CD14-positive monocyte (primary cell): Measurements from ENCODE around the gene OR2V1. TPM values are rescaled to one million over a fixed set of nuclear protein-coding genes. Genes with fewer than 3 reads are reported as not detected.

ENCODE experiments used
- DNase-seq, 3 donors: peaks; one replicate each; pipeline ENCODE4 v3.0.0-alpha.2; 2011 to 2022
- H2AFZ ChIP-seq: 2 replicates; pipeline ENCODE4 v1.6.0; 2012; ENCODE audit warnings: mild to moderate bottlenecking, low read depth, low read length, inconsistent platforms; ENCODE audit not compliant: insufficient read depth, poor library complexity, severe bottlenecking
- H3K27ac ChIP-seq, 2 donors: 1 replicate in 1 of 2; 2 replicates in 1 of 2; pipeline ENCODE4 v1.5.1; 2012 to 2013; ENCODE audit warnings: low read length in 2 of 2, control low read depth in 1 of 2, inconsistent platforms in 1 of 2, low read depth in 1 of 2, mild to moderate bottlenecking in 1 of 2
- H3K27me3 ChIP-seq, 2 donors: one replicate each; pipeline versions ENCODE4 v1.6.0 to v1.6.1; 2011 to 2013; ENCODE audit warnings: low read length in 2 of 2; ENCODE audit not compliant: control insufficient read depth in 2 of 2, insufficient read depth in 2 of 2
- H3K36me3 ChIP-seq, 2 donors: replicated peaks in 1 of 2; 1 replicate in 1 of 2; 2 replicates in 1 of 2; pipeline versions ENCODE4 v1.5.1 to v1.6.1; 2012 to 2013; ENCODE audit warnings: low read length in 2 of 2, control low read depth in 1 of 2, inconsistent platforms in 1 of 2, mild to moderate bottlenecking in 1 of 2; ENCODE audit not compliant: insufficient read depth in 2 of 2, control insufficient read depth in 1 of 2
- H3K4me1 ChIP-seq, 2 donors: 1 replicate in 1 of 2; 2 replicates in 1 of 2; pipeline versions ENCODE4 v1.5.1 to v1.6.1; 2012 to 2013; ENCODE audit warnings: low read length in 2 of 2, control low read depth in 1 of 2, inconsistent platforms in 1 of 2, mild to moderate bottlenecking in 1 of 2, moderate library complexity in 1 of 2; ENCODE audit not compliant: insufficient read depth in 2 of 2, control insufficient read depth in 1 of 2
- H3K4me2 ChIP-seq: replicated peaks from 2 replicates; pipeline ENCODE3; 2012; ENCODE audit warnings: low read length, moderate library complexity, mild to moderate bottlenecking; ENCODE audit not compliant: poor library complexity, severe bottlenecking; ENCODE audit errors: extremely low read depth
- H3K4me3 ChIP-seq, 3 experiments: fragments of 200-600 bp in 1 of 3; sonication (generic) in 1 of 3; replicated peaks in 1 of 3; 1 replicate in 2 of 3; 2 replicates in 1 of 3; pipeline ENCODE4 v1.5.1; 2011 to 2013; ENCODE audit warnings: low read length in 3 of 3, mild to moderate bottlenecking in 3 of 3, control low read depth in 2 of 3, low read depth in 2 of 3, inconsistent platforms in 1 of 3, moderate library complexity in 1 of 3
- H3K79me2 ChIP-seq: 2 replicates; pipeline ENCODE4 v1.6.0; 2012; ENCODE audit warnings: mild to moderate bottlenecking, control low read depth, inconsistent platforms, low read length, moderate library complexity; ENCODE audit not compliant: insufficient read depth
- H3K9ac ChIP-seq: 2 replicates; pipeline ENCODE4 v1.6.0; 2017; ENCODE audit warnings: low read length, mild to moderate bottlenecking; ENCODE audit not compliant: insufficient read depth, poor library complexity, severe bottlenecking
- H3K9me3 ChIP-seq, 2 donors: replicated peaks in 1 of 2; 1 replicate in 1 of 2; 2 replicates in 1 of 2; pipeline versions ENCODE4 v1.5.1 to v1.6.1; 2012 to 2013; ENCODE audit warnings: low read length in 2 of 2, control low read depth in 1 of 2; ENCODE audit not compliant: control insufficient read depth in 1 of 2, insufficient read depth in 1 of 2
- H4K20me1 ChIP-seq: 2 replicates; pipeline ENCODE4 v1.6.0; 2012; ENCODE audit warnings: mild to moderate bottlenecking, low read length, control low read depth, moderate library complexity; ENCODE audit not compliant: insufficient read depth
- H3K27ac Mint-ChIP-seq, 7 donors: one replicate each; pipeline ENCODE4 v1.8.0; 2020; ENCODE audit warnings: mild to moderate bottlenecking in 7 of 7, mixed read lengths in 7 of 7, moderate library complexity in 6 of 7, inconsistent platforms in 2 of 7
- H3K27me3 Mint-ChIP-seq, 3 donors: one replicate each; pipeline ENCODE4 v1.8.0; 2021 to 2022; ENCODE audit warnings: low read depth in 3 of 3, mild to moderate bottlenecking in 3 of 3, mixed read lengths in 3 of 3, moderate library complexity in 3 of 3, inconsistent platforms in 1 of 3
- H3K36me3 Mint-ChIP-seq, 2 donors: one replicate each; pipeline ENCODE4 v1.8.0; 2020; ENCODE audit warnings: mixed read lengths in 2 of 2, inconsistent platforms in 1 of 2, mild to moderate bottlenecking in 1 of 2
- H3K4me1 Mint-ChIP-seq: one replicate; pipeline ENCODE4 v1.8.0; 2020; ENCODE audit warnings: mild to moderate bottlenecking, mixed read lengths
- H3K4me3 Mint-ChIP-seq, 2 donors: one replicate each; pipeline ENCODE4 v1.8.0; 2020; ENCODE audit warnings: mild to moderate bottlenecking in 2 of 2, mixed read lengths in 2 of 2, moderate library complexity in 1 of 2
- H3K9me3 Mint-ChIP-seq, 7 donors: one replicate each; pipeline ENCODE4 v1.8.0; 2020 to 2022; ENCODE audit warnings: mixed read lengths in 7 of 7, mild to moderate bottlenecking in 6 of 7, moderate library complexity in 6 of 7, inconsistent platforms in 2 of 7
- WGBS: methylation state at CpG from one replicate; pipeline ENCODE4 v1.1.5; 2013; ENCODE audit warnings: missing lambda C conversion rate; ENCODE audit not compliant: insufficient coverage; 5-methylcytosine and 5-hydroxymethylcytosine counted together
- intact Hi-C, 2 donors: fragments of 100-400 bp; cut with micrococcal nuclease; formaldehyde crosslinking; loops; one replicate each; pipeline versions ENCODE4 v1.15.0 to v1.15.1; 2023
- polyA plus RNA-seq, 3 donors: library from polyadenylated mRNA; depleted of rRNA in 1 of 3; unstranded in 2 of 3; stranded (reverse) in 1 of 3; fragments of 300-500 nt in 2 of 3; fragments of >200 nt in 1 of 3; fragmentation: Illumina TruSeq in 2 of 3; gene quantifications; 1 replicate in 2 of 3; 2 replicates in 1 of 3; pipeline ENCODE4 v1.2.3, GENCODE V29; 2012 to 2021
- TF ChIP-seq, protein P1 (sequence below): fragments of 200-600 bp; IDR thresholded peaks from one replicate; pipeline ENCODE4 v1.8.0; 2022; ENCODE audit warnings: antibody characterized with exemption, mild to moderate bottlenecking

The OR2V1 gene
- polyA plus RNA-seq, 3 donors, result not detected

DNA sequence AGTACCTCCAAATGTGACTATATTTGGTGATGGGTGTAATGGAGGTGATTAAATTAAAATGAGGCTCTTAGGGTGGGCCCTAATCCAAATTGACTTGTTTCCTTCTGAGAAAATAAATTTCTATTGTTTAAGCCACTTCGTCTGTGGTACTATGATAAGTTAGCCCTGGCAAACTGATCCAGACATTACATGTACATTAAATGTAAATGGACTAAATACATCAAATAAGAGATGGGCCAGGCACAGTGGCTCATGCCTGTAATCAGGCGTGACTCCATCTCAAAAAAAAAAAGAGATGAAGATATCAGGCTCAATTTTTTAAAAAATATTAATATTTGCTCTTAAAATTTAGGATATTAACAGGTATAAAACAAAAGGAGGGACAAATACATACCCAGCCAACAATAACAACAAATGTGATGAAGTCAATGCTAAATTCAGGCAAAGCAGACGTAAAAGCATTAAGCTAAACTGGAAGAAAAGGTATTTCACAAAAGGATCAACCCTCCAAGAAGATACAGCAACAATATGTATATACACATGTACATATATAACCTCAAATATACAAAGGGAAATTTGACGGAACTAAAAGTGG lies 5.5 kb upstream of the OR2V1 start:
- peaks cover 0 to 4% of the 10 kb centered on the region in 2 donors for H3K4me1 ChIP-seq
- no peaks in the 10 kb centered on the region for H4K20me1 ChIP-seq
- peaks cover 7% of the 10 kb centered on the region for H3K4me1 Mint-ChIP-seq
- H3K4me3 Mint-ChIP-seq, result no peak overlapping the region
- DNase-seq, result no peak
- H3K27me3 ChIP-seq, result peaks cover 0 to 8% of the 10 kb centered on the region in 2 donors
- H3K36me3 ChIP-seq, result no peaks in the 10 kb centered on the region
- H3K79me2 ChIP-seq, result no peaks in the 10 kb centered on the region
- H3K9me3 ChIP-seq, result peaks cover 0 to 15% of the 10 kb centered on the region in 2 donors
- H3K9ac ChIP-seq, result no peak overlapping the region
- peaks cover 9 to 38% (median 25%) of the 10 kb centered on the region in 3 donors for H3K27me3 Mint-ChIP-seq
- no peak overlapping the region for H3K4me3 ChIP-seq
- no peak overlapping the region for H3K4me2 ChIP-seq
- no peak overlapping the region for H2AFZ ChIP-seq
- H3K27ac Mint-ChIP-seq, result no peak overlapping the region
- H3K36me3 Mint-ChIP-seq, result no peaks in the 10 kb centered on the region
- 100% methylated on average over 1 of the region's 4 CpGs for WGBS
- no peak overlapping the region for H3K27ac ChIP-seq
- peaks cover 5 to 28% (median 12%) of the 10 kb centered on the region in 7 donors for H3K9me3 Mint-ChIP-seq
- TF ChIP-seq, protein P1, sequence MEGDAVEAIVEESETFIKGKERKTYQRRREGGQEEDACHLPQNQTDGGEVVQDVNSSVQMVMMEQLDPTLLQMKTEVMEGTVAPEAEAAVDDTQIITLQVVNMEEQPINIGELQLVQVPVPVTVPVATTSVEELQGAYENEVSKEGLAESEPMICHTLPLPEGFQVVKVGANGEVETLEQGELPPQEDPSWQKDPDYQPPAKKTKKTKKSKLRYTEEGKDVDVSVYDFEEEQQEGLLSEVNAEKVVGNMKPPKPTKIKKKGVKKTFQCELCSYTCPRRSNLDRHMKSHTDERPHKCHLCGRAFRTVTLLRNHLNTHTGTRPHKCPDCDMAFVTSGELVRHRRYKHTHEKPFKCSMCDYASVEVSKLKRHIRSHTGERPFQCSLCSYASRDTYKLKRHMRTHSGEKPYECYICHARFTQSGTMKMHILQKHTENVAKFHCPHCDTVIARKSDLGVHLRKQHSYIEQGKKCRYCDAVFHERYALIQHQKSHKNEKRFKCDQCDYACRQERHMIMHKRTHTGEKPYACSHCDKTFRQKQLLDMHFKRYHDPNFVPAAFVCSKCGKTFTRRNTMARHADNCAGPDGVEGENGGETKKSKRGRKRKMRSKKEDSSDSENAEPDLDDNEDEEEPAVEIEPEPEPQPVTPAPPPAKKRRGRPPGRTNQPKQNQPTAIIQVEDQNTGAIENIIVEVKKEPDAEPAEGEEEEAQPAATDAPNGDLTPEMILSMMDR, result no peak
- intact Hi-C loops, result no loop called here

- H4K20me1 ChIP-seq, result no peaks in the 10 kb centered on the region
- Mint-ChIP-seq H3K4me1 (peaks cover 7% of the 10 kb centered on the region), H3K36me3 (no peaks in the 10 kb centered on the region), H3K9me3 (peaks cover 0 to 19% (median 9%) of the 10 kb centered on the region in 7 donors), H3K27ac (no peak overlapping the region), H3K27me3 (peaks cover 12 to 39% (median 32%) of the 10 kb centered on the region in 3 donors), H3K4me3 (no peak overlapping the region)
- TF ChIP-seq, protein P1, result no peak
- DNase-seq, result no peak
- peaks cover 0 to 5% of the 10 kb centered on the region in 2 donors for H3K27me3 ChIP-seq
- no peak overlapping the region for H3K4me3 ChIP-seq
- H3K27ac ChIP-seq, result no peak overlapping the region
- no peak overlapping the region for H3K4me2 ChIP-seq
- H2AFZ ChIP-seq, result no peak overlapping the region
- no peaks in the 10 kb centered on the region for H3K79me2 ChIP-seq
- 91% methylated on average over 4 of the region's 6 CpGs for WGBS
- H3K4me1 ChIP-seq, result peaks cover 0 to 4% of the 10 kb centered on the region in 2 donors
- peaks cover 0 to 15% of the 10 kb centered on the region in 2 donors for H3K9me3 ChIP-seq
- no peaks in the 10 kb centered on the region for H3K36me3 ChIP-seq
- H3K9ac ChIP-seq, result no peak overlapping the region
- intact Hi-C loops, result no loop called here
Observed at GRCh38 chr5:181134259-181134658, 3.3 kb upstream of the OR2V1 start.
